Airway epithelial cell (primary cell): Measurements from ENCODE around the gene SNX11. TPM values are rescaled to one million over a fixed set of nuclear protein-coding genes. Genes with fewer than 3 reads are reported as not detected.

Source experiments
- total RNA-seq: library from RNA; depleted of rRNA; stranded (reverse); fragments of >200 nt; gene quantifications from 2 replicates; pipeline ENCODE4 v1.2.3, GENCODE V29; 2015

The SNX11 gene
- total RNA-seq = 12.3 and 14.1 TPM in 2 replicates

GRCh38 chr17:48107137-48108055 lies at the start of gene SNX11:
SNX11 (plus strand) TSS chr17:48107766; CDS start chr17:48112044, 4,278 bp downstream.

GRCh38 chr17:48101012-48101720 lies 6.4 kb upstream of the SNX11 start, which contains the start of gene CBX1:
CBX1 (minus strand) TSS chr17:48101478; CDS start chr17:48077004, 24,474 bp downstream.

Other genes with a start within 250 kb of the SNX11 start
- gene SP2, start 211.5 kb upstream of the SNX11 start, total RNA-seq = 3.1 and 10.2 TPM in 2 replicates
- 73.8 and 94.8 TPM in 2 replicates for gene PNPO, start 166.2 kb upstream of the SNX11 start, total RNA-seq
- gene PRR15L, start 149.9 kb upstream of the SNX11 start, total RNA-seq = 8.0 and 10.8 TPM in 2 replicates
- 55.5 and 91.8 TPM in 2 replicates for gene CDK5RAP3, start 136.7 kb upstream of the SNX11 start, total RNA-seq
- gene COPZ2, start 70.0 kb upstream of the SNX11 start, total RNA-seq = 3.1 and 4.4 TPM in 2 replicates
- gene NFE2L1, start 59.4 kb upstream of the SNX11 start, total RNA-seq = 61.2 and 84.7 TPM in 2 replicates
- 51.1 and 54.5 TPM in 2 replicates for gene CBX1, start 6.3 kb upstream of the SNX11 start, total RNA-seq